H9 (cell line): ENCODE data around the gene TMEM245. TPM values are rescaled to one million over a fixed set of nuclear protein-coding genes. Genes with fewer than 3 reads are reported as not detected.

Experiments used
- DNase-seq: peaks from one replicate; pipeline ENCODE4 v3.0.0-alpha.2; 2017
- H2AFZ ChIP-seq: one replicate; pipeline ENCODE4 v1.6.1; 2013; ENCODE audit warnings: mild to moderate bottlenecking, low read length, control low read depth, moderate library complexity
- H2AK5ac ChIP-seq: 2 replicates; pipeline ENCODE4 v1.6.1; 2013; ENCODE audit warnings: low read length, control low read depth, mixed read lengths; ENCODE audit not compliant: insufficient read length
- H2BK120ac ChIP-seq: one replicate; pipeline ENCODE4 v1.6.1; 2013; ENCODE audit warnings: low read depth, mild to moderate bottlenecking, low read length, control low read depth, inconsistent platforms; ENCODE audit not compliant: poor library complexity, severe bottlenecking
- H2BK12ac ChIP-seq: 2 replicates; pipeline ENCODE4 v1.6.1; 2013; ENCODE audit warnings: low read length, control low read depth, mixed read lengths, low read depth; ENCODE audit not compliant: insufficient read length
- H2BK15ac ChIP-seq: 2 replicates; pipeline ENCODE4 v1.6.1; 2013; ENCODE audit warnings: low read depth, low read length, control low read depth
- H2BK20ac ChIP-seq: one replicate; pipeline ENCODE4 v1.6.1; 2013; ENCODE audit warnings: low read depth, mild to moderate bottlenecking, low read length, control low read depth, inconsistent platforms; ENCODE audit not compliant: poor library complexity, severe bottlenecking
- H2BK5ac ChIP-seq: 2 replicates; pipeline ENCODE4 v1.6.1; 2013; ENCODE audit warnings: low read length, control low read depth, mixed read lengths; ENCODE audit not compliant: insufficient read length
- H3K14ac ChIP-seq: 2 replicates; pipeline ENCODE4 v1.6.1; 2013; ENCODE audit warnings: low read length, control low read depth; ENCODE audit not compliant: insufficient read depth
- H3K18ac ChIP-seq: 2 replicates; pipeline ENCODE4 v1.6.1; 2013; ENCODE audit warnings: low read depth, mild to moderate bottlenecking, mixed read lengths, low read length, control low read depth; ENCODE audit not compliant: insufficient read length
- H3K23ac ChIP-seq: 2 replicates; pipeline ENCODE4 v1.6.1; 2013; ENCODE audit warnings: low read length, control low read depth, mixed read lengths, low read depth; ENCODE audit not compliant: insufficient read length
- H3K23me2 ChIP-seq: 2 replicates; pipeline ENCODE4 v1.6.1; 2013; ENCODE audit warnings: low read depth, mild to moderate bottlenecking, mixed read lengths, low read length, control low read depth; ENCODE audit not compliant: insufficient read length, poor library complexity, severe bottlenecking
- H3K27ac ChIP-seq: 2 replicates; pipeline ENCODE4 v1.5.1; 2013; ENCODE audit warnings: low read length, control low read depth, mixed read lengths, low read depth; ENCODE audit not compliant: insufficient read length
- H3K27me3 ChIP-seq: 2 replicates; pipeline ENCODE4 v1.6.1; 2013; ENCODE audit warnings: low read length, control low read depth, inconsistent platforms; ENCODE audit not compliant: insufficient read depth
- H3K4ac ChIP-seq: 2 replicates; pipeline ENCODE4 v1.6.1; 2013; ENCODE audit warnings: low read depth, mild to moderate bottlenecking, control low read depth, inconsistent platforms, low read length, moderate library complexity
- H3K4me1 ChIP-seq: 2 replicates; pipeline ENCODE4 v1.6.1; 2013; ENCODE audit warnings: low read length, control low read depth, inconsistent platforms; ENCODE audit not compliant: insufficient read depth
- H3K4me2 ChIP-seq: 2 replicates; pipeline ENCODE4 v1.6.1; 2013; ENCODE audit warnings: low read length, control low read depth, mixed read lengths; ENCODE audit not compliant: insufficient read length, insufficient read depth
- H3K56ac ChIP-seq: 2 replicates; pipeline ENCODE4 v1.6.1; 2013; ENCODE audit warnings: low read depth, mild to moderate bottlenecking, mixed read lengths, low read length, control low read depth; ENCODE audit not compliant: insufficient read length
- H3K79me1 ChIP-seq: 2 replicates; pipeline ENCODE4 v1.6.1; 2013; ENCODE audit warnings: low read depth, mild to moderate bottlenecking, moderate library complexity, low read length, control low read depth, inconsistent platforms; ENCODE audit not compliant: insufficient read depth, poor library complexity, severe bottlenecking
- H3K79me2 ChIP-seq: 2 replicates; pipeline ENCODE4 v1.6.1; 2013; ENCODE audit warnings: low read length, control low read depth, inconsistent platforms; ENCODE audit not compliant: insufficient read depth
- H3K9ac ChIP-seq: 2 replicates; pipeline ENCODE4 v1.6.1; 2013; ENCODE audit warnings: low read length, control low read depth, mixed read lengths; ENCODE audit not compliant: insufficient read length; ENCODE audit errors: extremely low read depth
- H3K9me3 ChIP-seq: one replicate; pipeline ENCODE4 v1.6.1; 2013; ENCODE audit warnings: low read depth, low read length, inconsistent platforms; ENCODE audit not compliant: control insufficient read depth
- H3T11ph ChIP-seq: one replicate; pipeline ENCODE4 v1.6.1; 2013; ENCODE audit warnings: mild to moderate bottlenecking, low read length, control low read depth, inconsistent platforms
- H4K20me1 ChIP-seq: one replicate; pipeline ENCODE4 v1.6.1; 2013; ENCODE audit not compliant: control insufficient read depth, insufficient read length, insufficient read depth
- H4K5ac ChIP-seq: 2 replicates; pipeline ENCODE4 v1.6.1; 2013; ENCODE audit warnings: low read depth, mild to moderate bottlenecking, mixed read lengths, low read length, control low read depth; ENCODE audit not compliant: insufficient read length
- H4K8ac ChIP-seq: replicated peaks from 2 replicates; pipeline ENCODE4 v1.6.1; 2013; ENCODE audit warnings: low read length, control low read depth, mixed read lengths, low read depth; ENCODE audit not compliant: insufficient read length
- H4K91ac ChIP-seq: 2 replicates; pipeline ENCODE4 v1.6.1; 2013; ENCODE audit warnings: low read depth, mild to moderate bottlenecking, moderate library complexity, mixed read lengths, low read length, control low read depth; ENCODE audit not compliant: insufficient read length
- H3K27ac Mint-ChIP-seq, 3 experiments: 2 replicates in 2 of 3; 3 replicates in 1 of 3; pipeline ENCODE4 v1.8.0; 2020 to 2021; ENCODE audit warnings: mixed read lengths in 3 of 3, mild to moderate bottlenecking in 1 of 3, moderate library complexity in 1 of 3
- H3K27me3 Mint-ChIP-seq: 2 replicates; pipeline ENCODE4 v1.8.0; 2021; ENCODE audit warnings: low read depth, mild to moderate bottlenecking, moderate library complexity, mixed read lengths
- H3K36me3 Mint-ChIP-seq, 3 experiments: 2 replicates in 2 of 3; 3 replicates in 1 of 3; pipeline ENCODE4 v1.8.0; 2020 to 2021; ENCODE audit warnings: low read depth in 3 of 3, mixed read lengths in 3 of 3; ENCODE audit not compliant: insufficient read depth in 1 of 3
- H3K4me1 Mint-ChIP-seq, 2 experiments: 2 replicates each; pipeline ENCODE4 v1.8.0; 2020; ENCODE audit warnings: mixed read lengths in 2 of 2
- H3K4me3 Mint-ChIP-seq, 2 experiments: 2 replicates in 1 of 2; 3 replicates in 1 of 2; pipeline ENCODE4 v1.8.0; 2020 to 2021; ENCODE audit warnings: mild to moderate bottlenecking in 2 of 2, mixed read lengths in 2 of 2, moderate library complexity in 1 of 2
- H3K9me3 Mint-ChIP-seq, 2 experiments: 2 replicates in 1 of 2; 3 replicates in 1 of 2; pipeline ENCODE4 v1.8.0; 2020; ENCODE audit warnings: mild to moderate bottlenecking in 2 of 2, mixed read lengths in 2 of 2, moderate library complexity in 1 of 2
- WGBS: extraction: QIAGEN DNeasy Blood & Tissue Kit; methylation state at CpG from one replicate; pipeline ENCODE4 v1.1.7; 2013; ENCODE audit warnings: missing lambda C conversion rate, low lambda C conversion rate, mixed read lengths; ENCODE audit not compliant: insufficient read length; ENCODE audit errors: extremely low coverage; 5-methylcytosine and 5-hydroxymethylcytosine counted together
- total RNA-seq: library from RNA; stranded (reverse); gene quantifications from 2 replicates; pipeline ENCODE4 v1.2.1, GENCODE V29; 2021
- TF ChIP-seq, protein P1 (sequence below): fragments of 200-600 bp; sonication (generic); conservative IDR thresholded peaks from 3 replicates; pipeline ENCODE4 v1.8.0; 2021; ENCODE audit warnings: antibody characterized with exemption, mild to moderate bottlenecking

TMEM245 gene
- total RNA-seq, 1 experiment from 2014 or later, result 37.9 TPM

DNA sequence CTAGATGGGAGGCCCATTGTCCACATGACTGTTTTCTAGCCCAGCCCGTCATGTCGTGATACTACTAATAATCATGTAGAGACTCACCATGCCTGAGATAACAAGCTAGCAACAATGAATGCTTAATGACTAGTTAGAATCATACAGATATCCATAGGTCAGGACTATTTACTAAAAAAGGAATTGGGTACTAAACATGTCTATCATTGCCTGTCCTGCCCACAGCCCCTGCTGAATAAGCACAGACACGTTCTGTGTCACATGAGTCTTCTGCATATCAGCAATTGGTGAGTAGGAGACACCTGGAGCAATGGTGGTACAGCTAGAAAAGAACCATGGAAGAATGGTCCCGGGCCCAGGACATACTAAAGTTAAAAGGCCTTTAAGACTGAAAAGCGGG is 29.3 kb upstream of the TMEM245 start:
- H3K27ac Mint-ChIP-seq, result no peak overlapping the region
- Histone ChIP-seq H2BK120ac (no peak overlapping the region), H2BK12ac (no peak overlapping the region), H3K18ac (no peak overlapping the region), H3K4me1 (no peaks in the 10 kb centered on the region), H4K20me1 (no peaks in the 10 kb centered on the region), H4K8ac (no peak overlapping the region), H3K4ac (no peak overlapping the region), H3K79me2 (no peaks in the 10 kb centered on the region), H3K27me3 (no peaks in the 10 kb centered on the region), H2AK5ac (no peak overlapping the region), H4K5ac (no peak overlapping the region), H3K27ac (no peak overlapping the region), H3K9me3 (peaks cover 14% of the 10 kb centered on the region), H2BK5ac (no peak overlapping the region), H2BK20ac (no peak overlapping the region), H3K79me1 (no peaks in the 10 kb centered on the region), H3K9ac (no peak overlapping the region), H2BK15ac (no peak overlapping the region), H3K23me2 (no peaks in the 10 kb centered on the region), H2AFZ (no peak overlapping the region), H4K91ac (no peak overlapping the region), H3K23ac (no peak overlapping the region), H3T11ph (no peak overlapping the region), H3K56ac (no peak overlapping the region), H3K4me2 (no peak overlapping the region), H3K14ac (no peak overlapping the region)
- H3K4me1 Mint-ChIP-seq, result peaks cover 0 to 2% of the 10 kb centered on the region in 2 experiments; a peak in 1 of 4 replicates
- TF ChIP-seq, protein P1, sequence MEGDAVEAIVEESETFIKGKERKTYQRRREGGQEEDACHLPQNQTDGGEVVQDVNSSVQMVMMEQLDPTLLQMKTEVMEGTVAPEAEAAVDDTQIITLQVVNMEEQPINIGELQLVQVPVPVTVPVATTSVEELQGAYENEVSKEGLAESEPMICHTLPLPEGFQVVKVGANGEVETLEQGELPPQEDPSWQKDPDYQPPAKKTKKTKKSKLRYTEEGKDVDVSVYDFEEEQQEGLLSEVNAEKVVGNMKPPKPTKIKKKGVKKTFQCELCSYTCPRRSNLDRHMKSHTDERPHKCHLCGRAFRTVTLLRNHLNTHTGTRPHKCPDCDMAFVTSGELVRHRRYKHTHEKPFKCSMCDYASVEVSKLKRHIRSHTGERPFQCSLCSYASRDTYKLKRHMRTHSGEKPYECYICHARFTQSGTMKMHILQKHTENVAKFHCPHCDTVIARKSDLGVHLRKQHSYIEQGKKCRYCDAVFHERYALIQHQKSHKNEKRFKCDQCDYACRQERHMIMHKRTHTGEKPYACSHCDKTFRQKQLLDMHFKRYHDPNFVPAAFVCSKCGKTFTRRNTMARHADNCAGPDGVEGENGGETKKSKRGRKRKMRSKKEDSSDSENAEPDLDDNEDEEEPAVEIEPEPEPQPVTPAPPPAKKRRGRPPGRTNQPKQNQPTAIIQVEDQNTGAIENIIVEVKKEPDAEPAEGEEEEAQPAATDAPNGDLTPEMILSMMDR, result no peak
- peaks cover 26% of the 10 kb centered on the region in 2 experiments for H3K9me3 Mint-ChIP-seq
- H3K36me3 Mint-ChIP-seq, result peaks cover 5 to 18% (median 11%) of the 10 kb centered on the region in 3 experiments
- no CpG with 5 or more reads among the region's 5 CpGs for WGBS
- no peaks in the 10 kb centered on the region; the same call in none of the 2 replicates for H3K27me3 Mint-ChIP-seq
- H3K4me3 Mint-ChIP-seq, result no peak overlapping the region; a peak in 1 of 5 replicates
- DNase-seq, result no peak
